ENCODE measurements around the gene GSG1L2.

The GSG1L2 gene

GRCh38 chr17:9824797-9825338 lies 3.0 kb upstream of the GSG1L2 start:
- no peak for DNase-seq

GRCh38 chr17:9824094-9824493 lies 2.2 kb upstream of the GSG1L2 start:
- no peak for DNase-seq

- no peak for DNase-seq
Measured at GRCh38 chr17:9820448-9820847, 1.4 kb downstream of the GSG1L2 start.

GRCh38 chr17:9818760-9819159 lies 3.1 kb downstream of the GSG1L2 start:
- DNase-seq, result no peak

GRCh38 chr17:9817086-9817485 lies 4.8 kb downstream of the GSG1L2 start:
- DNase-seq, result no peak

GRCh38 chr17:9816472-9816871 lies 5.4 kb downstream of the GSG1L2 start:
- DNase-seq, result no peak

- no peak for DNase-seq
Measured at GRCh38 chr17:9814337-9814945, 7.4 kb downstream of the GSG1L2 start.

- DNase-seq, result no peak
Measured at GRCh38 chr17:9813166-9813565, 8.7 kb downstream of the GSG1L2 start.

GRCh38 chr17:9811537-9811936 lies 10.3 kb downstream of the GSG1L2 start:
- no peak for DNase-seq

GRCh38 chr17:9811086-9811485 lies 10.8 kb downstream of the GSG1L2 start:
- no peak for DNase-seq

- DNase-seq, result no peak
Measured at GRCh38 chr17:9810100-9810949, 11.6 kb downstream of the GSG1L2 start.

- no peak for DNase-seq
Measured at GRCh38 chr17:9809409-9809808, 12.5 kb downstream of the GSG1L2 start.

- DNase-seq, result no peak
Measured at GRCh38 chr17:9806699-9807098, 15.2 kb downstream of the GSG1L2 start.

GRCh38 chr17:9805769-9806168 lies 16.1 kb downstream of the GSG1L2 start:
- no peak for DNase-seq

- DNase-seq, result no peak
Measured at GRCh38 chr17:9802697-9803096, 19.2 kb downstream of the GSG1L2 start.

- no peak for DNase-seq
Measured at GRCh38 chr17:9802294-9802693, 19.6 kb downstream of the GSG1L2 start.

GRCh38 chr17:9801505-9801904 lies 20.4 kb downstream of the GSG1L2 start:
- DNase-seq, result no peak

- no peak for DNase-seq
Measured at GRCh38 chr17:9798724-9799123, 23.2 kb downstream of the GSG1L2 start.

GRCh38 chr17:9798008-9798407 lies 23.9 kb downstream of the GSG1L2 start:
- DNase-seq, result no peak

GRCh38 chr17:9792181-9792840 lies 29.6 kb downstream of the GSG1L2 start:
- no peak for DNase-seq

GRCh38 chr17:9790889-9791876 lies 30.7 kb downstream of the GSG1L2 start, which contains the start of gene DHRS7C:
DHRS7C (minus strand) TSS chr17:9791592; CDS start chr17:9791284, 308 bp downstream.
- no peak for DNase-seq

- no peak for DNase-seq
Measured at GRCh38 chr17:9790316-9790715, 31.6 kb downstream of the GSG1L2 start.

All from CD4-positive, alpha-beta T cell treated with Interferon alpha-2 for 1 hour (primary cell).